Esophagus muscularis mucosa (tissue), 4 donors: ENCODE results near the gene DOCK7. TPM values are rescaled to one million over a fixed set of nuclear protein-coding genes. Genes with fewer than 3 reads are reported as not detected.

Experiments used
- DNase-seq: peaks from one replicate; pipeline ENCODE4 v3.0.0-alpha.2; 2017; ENCODE audit errors: extremely low spot score
- H3K27ac ChIP-seq, 4 donors: fragments of 200-600 bp; sonication (generic); replicated peaks in 1 of 4; 1 replicate in 3 of 4; 2 replicates in 1 of 4; pipeline ENCODE4 v1.5.1; 2016 to 2019; ENCODE audit warnings: mild to moderate bottlenecking in 1 of 4
- H3K27me3 ChIP-seq, 4 donors: fragments of 200-600 bp; sonication (generic); one replicate each; pipeline versions ENCODE4 v1.5.1 to v1.6.0; 2016 to 2019
- H3K36me3 ChIP-seq, 4 donors: fragments of 200-600 bp; sonication (generic); one replicate each; pipeline ENCODE4 v1.5.1; 2016 to 2019
- H3K4me1 ChIP-seq, 4 donors: fragments of 200-600 bp; sonication (generic); one replicate each; pipeline ENCODE4 v1.5.1; 2016 to 2019
- H3K4me3 ChIP-seq, 4 donors: fragments of 200-600 bp; sonication (generic); 1 replicate in 2 of 4; 2 replicates in 2 of 4; pipeline ENCODE4 v1.5.1; 2016 to 2019; ENCODE audit warnings: mild to moderate bottlenecking in 4 of 4, moderate library complexity in 1 of 4
- H3K9me3 ChIP-seq, 4 donors: fragments of 200-600 bp; sonication (generic); 1 replicate in 3 of 4; 2 replicates in 1 of 4; pipeline ENCODE4 v1.5.1; 2016 to 2019
- EP300 ChIP-seq: sonication (generic); formaldehyde crosslinking; IDR thresholded peaks from one replicate; pipeline ENCODE4 v1.6.1; 2017; ENCODE audit warnings: antibody characterized with exemption
- POLR2A ChIP-seq: fragments of 450-650 bp; IDR thresholded peaks from one replicate; pipeline ENCODE4 v1.6.1; 2017; ENCODE audit warnings: antibody characterized with exemption, moderate library complexity, mild to moderate bottlenecking, low read depth
- POLR2AphosphoS5 ChIP-seq, 2 donors: sonication (generic); formaldehyde crosslinking; IDR thresholded peaks; one replicate each; pipeline ENCODE4 v1.6.1; 2017; ENCODE audit warnings: antibody characterized with exemption in 2 of 2
- whole genome bisulfite sequencing: methylation state at CpG from one replicate; pipeline ENCODE4 v1.1.5; 2018; 5-methylcytosine and 5-hydroxymethylcytosine counted together
- intact Hi-C: fragments of 100-400 bp; cut with DNase I; formaldehyde crosslinking; loops from one replicate; pipeline ENCODE4 v1.15.1; 2023
- total RNA-seq, 4 donors: library from RNA; depleted of rRNA; stranded (reverse); fragments of >200 nt; gene quantifications; one replicate each; pipeline versions ENCODE4 v1.1.0 to v1.2.1, GENCODE V29; 2016
- TF ChIP-seq, protein P1 (sequence below), 3 experiments: fragments of 200-600 bp in 2 of 3; fragments of 450-650 bp in 1 of 3; sonication (generic) in 2 of 3; IDR thresholded peaks; one replicate each; pipeline ENCODE4 v1.5.1; 2017 to 2019; ENCODE audit warnings: antibody characterized with exemption in 3 of 3, mild to moderate bottlenecking in 2 of 3, moderate library complexity in 1 of 3

DOCK7 gene
- total RNA-seq, 4 donors from 2014 or later: 27.7 to 66.7 (median 30.5) TPM

DNA sequence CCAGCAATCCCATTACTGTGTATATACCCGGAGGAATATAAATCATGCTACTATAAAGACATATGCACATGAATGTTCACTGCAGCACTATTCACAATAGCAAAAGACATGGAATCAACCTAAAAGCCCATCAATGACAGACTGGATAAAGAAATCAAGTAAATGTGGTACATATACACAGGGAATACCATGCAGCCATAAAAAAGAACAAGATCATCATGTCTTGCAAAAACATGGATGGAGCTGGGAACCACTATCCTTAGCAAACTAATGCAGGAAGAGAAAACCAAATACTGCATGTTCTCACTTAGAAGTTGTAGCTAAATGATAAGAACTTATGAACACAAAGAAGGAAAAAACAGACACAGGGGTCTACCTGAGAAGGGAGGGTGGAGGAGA lies 97.2 kb downstream of the DOCK7 start:
- Histone ChIP-seq H3K36me3 (peaks cover 0 to 6% (median 0%) of the 10 kb centered on the region in 4 donors), H3K4me1 (no peaks in the 10 kb centered on the region), H3K27me3 (no peaks in the 10 kb centered on the region), H3K27ac (no peak overlapping the region), H3K9me3 (no peaks in the 10 kb centered on the region), H3K4me3 (no peak overlapping the region)
- intact Hi-C loops: no loop called here
- 34% methylated on average over 1 of the region's 1 CpG for WGBS
- no peak for DNase-seq
- no peak for TF ChIP-seq POLR2A
- TF ChIP-seq EP300: no peak
- no peak for TF ChIP-seq POLR2AphosphoS5 (IDR thresholded peaks at IDR 0.05)
- TF ChIP-seq, protein P1, sequence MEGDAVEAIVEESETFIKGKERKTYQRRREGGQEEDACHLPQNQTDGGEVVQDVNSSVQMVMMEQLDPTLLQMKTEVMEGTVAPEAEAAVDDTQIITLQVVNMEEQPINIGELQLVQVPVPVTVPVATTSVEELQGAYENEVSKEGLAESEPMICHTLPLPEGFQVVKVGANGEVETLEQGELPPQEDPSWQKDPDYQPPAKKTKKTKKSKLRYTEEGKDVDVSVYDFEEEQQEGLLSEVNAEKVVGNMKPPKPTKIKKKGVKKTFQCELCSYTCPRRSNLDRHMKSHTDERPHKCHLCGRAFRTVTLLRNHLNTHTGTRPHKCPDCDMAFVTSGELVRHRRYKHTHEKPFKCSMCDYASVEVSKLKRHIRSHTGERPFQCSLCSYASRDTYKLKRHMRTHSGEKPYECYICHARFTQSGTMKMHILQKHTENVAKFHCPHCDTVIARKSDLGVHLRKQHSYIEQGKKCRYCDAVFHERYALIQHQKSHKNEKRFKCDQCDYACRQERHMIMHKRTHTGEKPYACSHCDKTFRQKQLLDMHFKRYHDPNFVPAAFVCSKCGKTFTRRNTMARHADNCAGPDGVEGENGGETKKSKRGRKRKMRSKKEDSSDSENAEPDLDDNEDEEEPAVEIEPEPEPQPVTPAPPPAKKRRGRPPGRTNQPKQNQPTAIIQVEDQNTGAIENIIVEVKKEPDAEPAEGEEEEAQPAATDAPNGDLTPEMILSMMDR (IDR thresholded peaks at IDR 0.05): no peak

DNA sequence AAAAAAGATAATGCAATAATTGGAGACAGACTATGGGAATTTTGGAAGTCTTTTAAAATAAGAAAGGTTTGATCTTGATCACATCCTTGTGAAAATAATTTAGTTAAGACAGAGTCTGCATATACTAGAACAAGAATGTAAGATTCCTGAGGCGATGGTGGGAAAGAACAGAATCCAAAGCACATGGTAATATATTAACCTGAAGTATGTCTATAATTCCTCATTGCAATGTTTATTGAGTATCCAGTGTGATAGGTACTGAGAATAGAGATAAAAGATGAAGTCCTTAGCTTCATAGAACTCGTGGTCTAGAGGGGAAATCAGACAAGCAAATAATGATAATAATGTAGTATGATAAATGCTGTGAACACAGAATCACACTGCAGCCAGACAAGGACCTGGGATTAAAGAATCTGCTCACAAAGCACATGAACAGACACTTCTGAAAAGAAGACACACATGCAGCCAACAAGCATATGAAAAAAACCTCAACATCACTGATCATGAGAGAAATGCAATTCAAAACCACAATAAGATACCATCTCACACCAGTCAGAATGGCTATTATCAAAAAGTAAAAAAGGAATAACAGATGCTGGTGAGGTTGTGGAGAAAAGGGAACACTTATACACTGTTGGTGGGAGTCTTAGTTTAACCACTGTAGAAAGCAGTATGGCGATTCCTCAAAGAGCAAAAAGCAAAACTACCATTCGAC lies 97.8 kb downstream of the DOCK7 start:
- Histone ChIP-seq H3K4me1 (no peaks in the 10 kb centered on the region), H3K36me3 (peaks cover 0 to 11% (median 1%) of the 10 kb centered on the region in 4 donors), H3K9me3 (no peaks in the 10 kb centered on the region), H3K27ac (no peak overlapping the region), H3K27me3 (no peaks in the 10 kb centered on the region), H3K4me3 (no peak overlapping the region)
- WGBS: 84% methylated on average over 4 of the region's 4 CpGs
- intact Hi-C loops: no loop called here
- TF ChIP-seq POLR2AphosphoS5 (IDR thresholded peaks at IDR 0.05) (no peak), EP300 (no peak), POLR2A (no peak)
- TF ChIP-seq, protein P1 (IDR thresholded peaks at IDR 0.05): no peak
- no peak for DNase-seq

DNA sequence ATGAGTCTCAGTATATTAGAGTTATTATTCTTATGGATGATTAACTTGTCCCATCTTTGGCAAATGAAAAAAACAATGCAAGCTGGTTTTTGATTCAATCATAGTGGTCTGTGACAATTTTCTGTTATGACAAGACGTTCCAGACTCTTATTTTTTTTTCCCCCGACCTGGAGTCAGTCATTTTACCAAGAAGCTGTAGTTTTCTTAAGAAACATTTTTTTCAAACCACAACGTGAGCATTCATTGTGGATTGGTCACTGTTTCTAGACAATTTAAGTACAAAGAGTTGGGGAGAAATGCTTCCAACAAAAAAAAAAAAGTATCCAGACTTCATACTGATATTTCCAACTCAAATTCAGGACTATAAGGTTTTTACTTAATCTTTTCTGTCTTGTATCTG lies 98.9 kb downstream of the DOCK7 start:
- intact Hi-C loops: no loop called here
- Histone ChIP-seq H3K27me3 (no peaks in the 10 kb centered on the region), H3K27ac (no peak overlapping the region), H3K36me3 (peaks cover 0 to 17% (median 1%) of the 10 kb centered on the region in 4 donors), H3K9me3 (no peaks in the 10 kb centered on the region), H3K4me3 (no peak overlapping the region), H3K4me1 (no peaks in the 10 kb centered on the region)
- no peak for DNase-seq
- TF ChIP-seq, protein P1 (IDR thresholded peaks at IDR 0.05): no peak
- TF ChIP-seq POLR2AphosphoS5 (IDR thresholded peaks at IDR 0.05) (no peak), POLR2A (no peak), EP300 (no peak)
- 89% methylated on average over 3 of the region's 3 CpGs for WGBS

DNA sequence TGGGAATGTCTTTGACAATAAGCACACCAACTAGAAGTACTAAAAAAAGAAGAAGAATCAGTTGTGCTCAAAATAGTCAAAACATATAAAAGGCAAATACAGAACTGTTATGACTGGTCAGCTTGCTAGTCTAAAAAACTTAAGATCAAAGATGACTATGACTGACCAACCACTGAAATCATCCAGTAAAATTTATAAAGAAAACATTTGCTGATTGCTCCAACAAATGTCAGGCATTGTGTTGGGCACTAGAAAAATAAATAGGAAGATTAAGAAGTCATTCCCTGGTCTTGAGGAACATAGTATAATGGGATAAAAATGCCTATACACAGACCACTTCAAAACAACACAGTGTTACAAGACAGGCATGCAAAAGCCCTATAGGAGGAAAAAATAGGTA lies 100.2 kb downstream of the DOCK7 start:
- intact Hi-C loops: no loop called here
- Histone ChIP-seq H3K36me3 (peaks cover 0 to 18% (median 1%) of the 10 kb centered on the region in 4 donors), H3K27me3 (no peaks in the 10 kb centered on the region), H3K4me3 (no peak overlapping the region), H3K4me1 (no peaks in the 10 kb centered on the region), H3K27ac (no peak overlapping the region), H3K9me3 (no peaks in the 10 kb centered on the region)
- TF ChIP-seq POLR2AphosphoS5 (IDR thresholded peaks at IDR 0.05): no peak
- TF ChIP-seq, protein P1 (IDR thresholded peaks at IDR 0.05): no peak
- TF ChIP-seq EP300: no peak
- no peak for TF ChIP-seq POLR2A
- no peak for DNase-seq
